ENCODE results near the gene PRG3. TPM values are rescaled to one million over a fixed set of nuclear protein-coding genes. Genes with fewer than 3 reads are reported as not detected.

Gene PRG3
- total RNA-seq, 4 donors from 2014 or later, result not detected

- intact Hi-C loops (cut with DNase I; ENCODE audit: low total_unique reads), result no loop called here
- H3K36me3 ChIP-seq, result no peaks in the 10 kb centered on the region
- H3K4me1 ChIP-seq, result no peaks in the 10 kb centered on the region
- no peak overlapping the region for H3K4me3 ChIP-seq
- TF ChIP-seq CTCF (IDR thresholded peaks at IDR 0.05) (peak; percentile 54 to 76 (median 60)), POLR2A (IDR thresholded peaks at IDR 0.05) (no peak)
- peak; percentile 60 to 68 for DNase-seq
- H3K9me3 ChIP-seq, result no peaks in the 10 kb centered on the region
- H3K27ac ChIP-seq, result no peak overlapping the region
- no peaks in the 10 kb centered on the region for H3K27me3 ChIP-seq
Observed at GRCh38 chr11:57345555-57346211, 35.3 kb downstream of the PRG3 start.

GRCh38 chr11:57344826-57345225 lies 36.1 kb downstream of the PRG3 start:
- no peak overlapping the region for H3K4me3 ChIP-seq
- H3K36me3 ChIP-seq, result no peaks in the 10 kb centered on the region
- no peaks in the 10 kb centered on the region for H3K27me3 ChIP-seq
- intact Hi-C loops (cut with DNase I; ENCODE audit: low total_unique reads), result no loop called here
- no peak for DNase-seq
- TF ChIP-seq POLR2A (IDR thresholded peaks at IDR 0.05) (no peak), CTCF (IDR thresholded peaks at IDR 0.05) (no peak)
- no peak overlapping the region for H3K27ac ChIP-seq
- H3K9me3 ChIP-seq, result no peaks in the 10 kb centered on the region
- H3K4me1 ChIP-seq, result no peaks in the 10 kb centered on the region

GRCh38 chr11:57343825-57344224 lies 37.1 kb downstream of the PRG3 start:
- H3K4me3 ChIP-seq, result no peak overlapping the region
- no peak overlapping the region for H3K27ac ChIP-seq
- H3K4me1 ChIP-seq, result no peaks in the 10 kb centered on the region
- no peaks in the 10 kb centered on the region for H3K36me3 ChIP-seq
- no peak for DNase-seq
- TF ChIP-seq CTCF (IDR thresholded peaks at IDR 0.05), result no peak
- no peak for TF ChIP-seq POLR2A (IDR thresholded peaks at IDR 0.05)
- no peaks in the 10 kb centered on the region for H3K9me3 ChIP-seq
- intact Hi-C loops (cut with DNase I; ENCODE audit: low total_unique reads), result no loop called here
- H3K27me3 ChIP-seq, result no peaks in the 10 kb centered on the region

GRCh38 chr11:57342702-57343101 lies 38.2 kb downstream of the PRG3 start:
- H3K36me3 ChIP-seq, result no peaks in the 10 kb centered on the region
- DNase-seq, result no peak
- H3K27me3 ChIP-seq, result no peaks in the 10 kb centered on the region
- no peak overlapping the region for H3K4me3 ChIP-seq
- TF ChIP-seq CTCF (IDR thresholded peaks at IDR 0.05) (no peak), POLR2A (IDR thresholded peaks at IDR 0.05) (no peak)
- no peaks in the 10 kb centered on the region for H3K9me3 ChIP-seq
- no peaks in the 10 kb centered on the region for H3K4me1 ChIP-seq
- no peak overlapping the region for H3K27ac ChIP-seq
- intact Hi-C loops (cut with DNase I; ENCODE audit: low total_unique reads), result no loop called here

GRCh38 chr11:57341250-57341808 lies 39.6 kb downstream of the PRG3 start:
- intact Hi-C loops (cut with DNase I; ENCODE audit: low total_unique reads), result no loop called here
- Histone ChIP-seq H3K27me3 (no peaks in the 10 kb centered on the region), H3K4me3 (no peak overlapping the region), H3K4me1 (no peaks in the 10 kb centered on the region), H3K9me3 (no peaks in the 10 kb centered on the region), H3K27ac (no peak overlapping the region), H3K36me3 (no peaks in the 10 kb centered on the region)
- no peak for DNase-seq
- no peak for TF ChIP-seq CTCF (IDR thresholded peaks at IDR 0.05)
- no peak for TF ChIP-seq POLR2A (IDR thresholded peaks at IDR 0.05)
